ENCODE data around the gene SYNGAP1.

DNA sequence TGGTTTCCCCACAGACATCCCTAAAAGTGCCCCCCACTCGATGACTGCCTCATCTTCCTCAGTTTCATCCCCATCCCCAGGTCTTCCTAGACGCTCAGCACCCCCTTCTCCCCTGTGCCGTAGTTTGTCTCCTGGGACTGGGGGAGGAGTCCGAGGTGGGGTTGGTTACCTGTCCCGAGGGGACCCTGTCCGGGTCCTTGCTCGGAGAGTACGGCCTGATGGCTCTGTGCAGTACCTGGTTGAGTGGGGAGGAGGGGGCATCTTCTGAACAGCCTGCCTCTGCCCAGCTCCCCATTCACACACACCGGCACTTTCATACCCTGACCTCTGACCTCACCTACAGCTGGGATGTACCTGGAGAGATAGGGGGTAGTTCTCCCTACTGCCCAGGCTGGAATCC lies 4.0 kb upstream of the SYNGAP1 start:
- TF ChIP-seq EZH2 (IDR thresholded peaks at IDR 0.05; ENCODE audit: borderline replicate concordance, low read depth, low read length, poor library complexity, severe bottlenecking), result no peak
- TF ChIP-seq, protein P1, sequence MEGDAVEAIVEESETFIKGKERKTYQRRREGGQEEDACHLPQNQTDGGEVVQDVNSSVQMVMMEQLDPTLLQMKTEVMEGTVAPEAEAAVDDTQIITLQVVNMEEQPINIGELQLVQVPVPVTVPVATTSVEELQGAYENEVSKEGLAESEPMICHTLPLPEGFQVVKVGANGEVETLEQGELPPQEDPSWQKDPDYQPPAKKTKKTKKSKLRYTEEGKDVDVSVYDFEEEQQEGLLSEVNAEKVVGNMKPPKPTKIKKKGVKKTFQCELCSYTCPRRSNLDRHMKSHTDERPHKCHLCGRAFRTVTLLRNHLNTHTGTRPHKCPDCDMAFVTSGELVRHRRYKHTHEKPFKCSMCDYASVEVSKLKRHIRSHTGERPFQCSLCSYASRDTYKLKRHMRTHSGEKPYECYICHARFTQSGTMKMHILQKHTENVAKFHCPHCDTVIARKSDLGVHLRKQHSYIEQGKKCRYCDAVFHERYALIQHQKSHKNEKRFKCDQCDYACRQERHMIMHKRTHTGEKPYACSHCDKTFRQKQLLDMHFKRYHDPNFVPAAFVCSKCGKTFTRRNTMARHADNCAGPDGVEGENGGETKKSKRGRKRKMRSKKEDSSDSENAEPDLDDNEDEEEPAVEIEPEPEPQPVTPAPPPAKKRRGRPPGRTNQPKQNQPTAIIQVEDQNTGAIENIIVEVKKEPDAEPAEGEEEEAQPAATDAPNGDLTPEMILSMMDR (conservative IDR thresholded peaks at IDR 0.05; ENCODE audit: low read depth, low read length), result no peak

Measured in A673 (cell line).